ENCODE data around the gene NDUFS8. TPM values are rescaled to one million over a fixed set of nuclear protein-coding genes. Genes with fewer than 3 reads are reported as not detected.

NDUFS8 gene
- total RNA-seq, 3 donors from 2014 or later: 157 to 173 (median 159) TPM

- no peak for DNase-seq
- H3K9me3 Mint-ChIP-seq: no peaks in the 10 kb centered on the region
- H3K4me1 Mint-ChIP-seq (ENCODE audit: low read depth): no peaks in the 10 kb centered on the region
- H3K4me3 Mint-ChIP-seq: no peak overlapping the region
- H3K27me3 Mint-ChIP-seq (ENCODE audit: low read depth): no peaks in the 10 kb centered on the region
- no peak for ATAC-seq
- H3K36me3 Mint-ChIP-seq (ENCODE audit: insufficient read depth): no peaks in the 10 kb centered on the region
Observed at GRCh38 chr11:68017980-68018729, 12.3 kb upstream of the NDUFS8 start.

GRCh38 chr11:68018730-68019190 lies 11.7 kb upstream of the NDUFS8 start:
- H3K9me3 Mint-ChIP-seq: no peaks in the 10 kb centered on the region
- no peaks in the 10 kb centered on the region for H3K36me3 Mint-ChIP-seq (ENCODE audit: insufficient read depth)
- no peak for DNase-seq
- no peaks in the 10 kb centered on the region for H3K4me1 Mint-ChIP-seq (ENCODE audit: low read depth)
- H3K4me3 Mint-ChIP-seq: no peak overlapping the region
- H3K27me3 Mint-ChIP-seq (ENCODE audit: low read depth): no peaks in the 10 kb centered on the region
- no peak for ATAC-seq

- H3K27me3 Mint-ChIP-seq (ENCODE audit: low read depth): no peaks in the 10 kb centered on the region
- DNase-seq: no peak
- H3K36me3 Mint-ChIP-seq (ENCODE audit: insufficient read depth): no peaks in the 10 kb centered on the region
- no peaks in the 10 kb centered on the region for H3K4me1 Mint-ChIP-seq (ENCODE audit: low read depth)
- no peak overlapping the region for H3K4me3 Mint-ChIP-seq
- ATAC-seq: no peak
- peaks cover 6% of the 10 kb centered on the region for H3K9me3 Mint-ChIP-seq
Observed at GRCh38 chr11:68019486-68019885, 11.0 kb upstream of the NDUFS8 start.

GRCh38 chr11:68020575-68020974 lies 9.9 kb upstream of the NDUFS8 start:
- Mint-ChIP-seq H3K27me3 (ENCODE audit: low read depth) (no peaks in the 10 kb centered on the region), H3K4me3 (no peak overlapping the region), H3K4me1 (ENCODE audit: low read depth) (no peaks in the 10 kb centered on the region), H3K9me3 (peaks cover 14% of the 10 kb centered on the region), H3K36me3 (ENCODE audit: insufficient read depth) (peaks cover 5% of the 10 kb centered on the region)
- no peak for DNase-seq
- ATAC-seq: no peak

GRCh38 chr11:68021167-68021787 lies 9.2 kb upstream of the NDUFS8 start:
- Mint-ChIP-seq H3K4me3 (no peak overlapping the region), H3K9me3 (peaks cover 14% of the 10 kb centered on the region), H3K27me3 (ENCODE audit: low read depth) (no peaks in the 10 kb centered on the region), H3K4me1 (ENCODE audit: low read depth) (no peaks in the 10 kb centered on the region), H3K36me3 (ENCODE audit: insufficient read depth) (peaks cover 5% of the 10 kb centered on the region)
- DNase-seq (no peak), ATAC-seq (no peak)

- no peak overlapping the region for H3K4me3 Mint-ChIP-seq
- ATAC-seq (no peak), DNase-seq (no peak)
- H3K27me3 Mint-ChIP-seq (ENCODE audit: low read depth): no peaks in the 10 kb centered on the region
- H3K4me1 Mint-ChIP-seq (ENCODE audit: low read depth): no peaks in the 10 kb centered on the region
- peaks cover 5% of the 10 kb centered on the region for H3K36me3 Mint-ChIP-seq (ENCODE audit: insufficient read depth)
- peaks cover 14% of the 10 kb centered on the region for H3K9me3 Mint-ChIP-seq
Observed at GRCh38 chr11:68022531-68022930, 8.0 kb upstream of the NDUFS8 start.

GRCh38 chr11:68024508-68024907 lies 6.0 kb upstream of the NDUFS8 start:
- ATAC-seq (no peak), DNase-seq (no peak)
- peaks cover 3% of the 10 kb centered on the region for H3K4me1 Mint-ChIP-seq (ENCODE audit: low read depth)
- H3K9me3 Mint-ChIP-seq: peaks cover 14% of the 10 kb centered on the region
- no peaks in the 10 kb centered on the region for H3K27me3 Mint-ChIP-seq (ENCODE audit: low read depth)
- H3K36me3 Mint-ChIP-seq (ENCODE audit: insufficient read depth): peaks cover 5% of the 10 kb centered on the region
- no peak overlapping the region for H3K4me3 Mint-ChIP-seq

GRCh38 chr11:68025047-68025446 lies 5.4 kb upstream of the NDUFS8 start:
- ATAC-seq: no peak
- Mint-ChIP-seq H3K9me3 (peaks cover 14% of the 10 kb centered on the region), H3K27me3 (ENCODE audit: low read depth) (no peaks in the 10 kb centered on the region), H3K36me3 (ENCODE audit: insufficient read depth) (peaks cover 5% of the 10 kb centered on the region), H3K4me1 (ENCODE audit: low read depth) (peaks cover 7% of the 10 kb centered on the region), H3K4me3 (no peak overlapping the region)
- no peak for DNase-seq

GRCh38 chr11:68026391-68027105 lies 3.9 kb upstream of the NDUFS8 start:
- no peak overlapping the region for H3K4me3 Mint-ChIP-seq
- DNase-seq (no peak), ATAC-seq (no peak)
- H3K9me3 Mint-ChIP-seq: peaks cover 14% of the 10 kb centered on the region
- H3K4me1 Mint-ChIP-seq (ENCODE audit: low read depth): peaks cover 16% of the 10 kb centered on the region
- H3K27me3 Mint-ChIP-seq (ENCODE audit: low read depth): no peaks in the 10 kb centered on the region
- H3K36me3 Mint-ChIP-seq (ENCODE audit: insufficient read depth): peaks cover 5% of the 10 kb centered on the region

- Mint-ChIP-seq H3K4me3 (no peak overlapping the region), H3K4me1 (ENCODE audit: low read depth) (peaks cover 19% of the 10 kb centered on the region), H3K9me3 (peaks cover 14% of the 10 kb centered on the region), H3K36me3 (ENCODE audit: insufficient read depth) (peaks cover 5% of the 10 kb centered on the region), H3K27me3 (ENCODE audit: low read depth) (no peaks in the 10 kb centered on the region)
- no peak for ATAC-seq
- no peak for DNase-seq
Observed at GRCh38 chr11:68027667-68028066, 2.8 kb upstream of the NDUFS8 start.

GRCh38 chr11:68028802-68029545 lies 1.5 kb upstream of the NDUFS8 start:
- peak overlapping the region; percentile 93 for H3K4me3 Mint-ChIP-seq
- H3K27me3 Mint-ChIP-seq (ENCODE audit: low read depth): no peaks in the 10 kb centered on the region
- H3K9me3 Mint-ChIP-seq: peaks cover 13% of the 10 kb centered on the region
- no peak for DNase-seq
- peaks cover 19% of the 10 kb centered on the region for H3K4me1 Mint-ChIP-seq (ENCODE audit: low read depth)
- H3K36me3 Mint-ChIP-seq (ENCODE audit: insufficient read depth): peaks cover 7% of the 10 kb centered on the region
- ATAC-seq: no peak

- Mint-ChIP-seq H3K4me1 (ENCODE audit: low read depth) (peaks cover 22% of the 10 kb centered on the region), H3K36me3 (ENCODE audit: insufficient read depth) (peaks cover 2% of the 10 kb centered on the region), H3K9me3 (no peaks in the 10 kb centered on the region), H3K4me3 (peak overlapping the region; percentile 93), H3K27me3 (ENCODE audit: low read depth) (no peaks in the 10 kb centered on the region)
- DNase-seq: no peak
- no peak for ATAC-seq
Observed at GRCh38 chr11:68031144-68031464, 623 bp downstream of the NDUFS8 start.

GRCh38 chr11:68032003-68032402 lies 1.5 kb downstream of the NDUFS8 start:
- peaks cover 2% of the 10 kb centered on the region for H3K36me3 Mint-ChIP-seq (ENCODE audit: insufficient read depth)
- H3K4me1 Mint-ChIP-seq (ENCODE audit: low read depth): peaks cover 29% of the 10 kb centered on the region
- DNase-seq (no peak), ATAC-seq (no peak)
- peak overlapping the region; percentile 93 for H3K4me3 Mint-ChIP-seq
- no peaks in the 10 kb centered on the region for H3K9me3 Mint-ChIP-seq
- H3K27me3 Mint-ChIP-seq (ENCODE audit: low read depth): no peaks in the 10 kb centered on the region

- Mint-ChIP-seq H3K4me3 (no peak overlapping the region), H3K27me3 (ENCODE audit: low read depth) (no peaks in the 10 kb centered on the region), H3K9me3 (no peaks in the 10 kb centered on the region), H3K36me3 (ENCODE audit: insufficient read depth) (peaks cover 2% of the 10 kb centered on the region), H3K4me1 (ENCODE audit: low read depth) (peaks cover 36% of the 10 kb centered on the region)
- DNase-seq: no peak
- ATAC-seq: no peak
Observed at GRCh38 chr11:68032997-68033707, 2.7 kb downstream of the NDUFS8 start.
